DMS53 (cell line): Measurements from ENCODE around the gene AIF1L.

Experiments used
- DNase-seq: peaks from one replicate; lab custom pipeline; 2025; lab: John Stamatoyannopoulos, UW

AIF1L gene

GRCh38 chr9:131078427-131079366, 17.6 kb upstream of the AIF1L start:
- DNase-seq, result no peak

DNA sequence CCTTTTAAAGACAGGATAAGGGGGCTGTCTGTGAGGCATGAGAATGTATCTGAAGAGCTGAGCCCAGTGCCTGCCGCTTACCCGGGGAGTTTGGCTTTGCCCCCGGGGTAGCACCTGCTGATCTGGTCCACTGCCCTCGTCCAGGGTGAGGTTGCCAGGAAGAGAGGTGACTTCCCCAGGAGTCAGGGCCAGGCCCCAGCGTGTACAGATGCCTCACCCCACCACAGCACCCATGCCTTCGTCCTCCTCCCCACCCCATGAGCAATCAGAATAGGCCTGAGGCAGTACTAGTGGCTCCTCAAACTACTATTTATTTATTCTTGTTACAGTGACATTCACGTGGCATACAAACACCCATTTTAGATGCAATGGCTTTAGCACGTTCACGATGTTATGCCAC, 15.7 kb upstream of the AIF1L start:
- no peak for DNase-seq

GRCh38 chr9:131081868-131082267, 14.5 kb upstream of the AIF1L start:
- no peak for DNase-seq

GRCh38 chr9:131082774-131083512, 13.4 kb upstream of the AIF1L start:
- DNase-seq, result no peak

DNA sequence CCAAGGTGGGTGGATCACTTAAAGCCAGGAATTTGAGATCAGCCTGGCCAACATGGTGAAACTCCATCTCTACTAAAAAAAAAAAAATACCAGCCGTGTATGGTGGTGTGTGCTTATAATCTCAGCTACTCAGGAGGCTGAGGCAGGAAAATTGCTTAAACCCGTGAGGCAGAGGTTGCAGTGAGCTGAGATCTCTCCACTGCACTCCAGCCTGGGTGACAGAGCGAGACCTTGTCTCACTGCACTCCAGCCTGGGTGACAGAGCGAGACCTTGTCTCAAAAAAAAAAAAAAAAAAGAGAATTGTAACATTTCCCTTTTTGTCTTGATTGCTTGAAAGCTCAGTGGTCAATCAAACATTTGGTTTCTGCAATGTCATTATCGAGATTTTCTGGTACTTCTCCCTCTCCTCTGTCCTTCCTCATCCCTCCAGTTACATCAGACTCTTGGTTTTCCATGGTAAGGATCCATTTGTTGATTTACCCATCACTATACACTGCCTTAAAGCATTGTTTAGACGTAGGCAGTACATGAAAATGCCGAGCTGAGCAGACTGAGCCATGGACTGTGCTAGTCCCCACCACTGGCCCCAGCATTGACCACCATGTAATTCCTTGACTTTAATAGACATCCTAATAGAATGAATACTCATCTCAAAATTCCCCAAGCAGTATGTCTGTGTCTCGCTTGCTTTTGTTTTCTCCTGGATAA, 11.5 kb upstream of the AIF1L start:
- no peak for DNase-seq

DNA sequence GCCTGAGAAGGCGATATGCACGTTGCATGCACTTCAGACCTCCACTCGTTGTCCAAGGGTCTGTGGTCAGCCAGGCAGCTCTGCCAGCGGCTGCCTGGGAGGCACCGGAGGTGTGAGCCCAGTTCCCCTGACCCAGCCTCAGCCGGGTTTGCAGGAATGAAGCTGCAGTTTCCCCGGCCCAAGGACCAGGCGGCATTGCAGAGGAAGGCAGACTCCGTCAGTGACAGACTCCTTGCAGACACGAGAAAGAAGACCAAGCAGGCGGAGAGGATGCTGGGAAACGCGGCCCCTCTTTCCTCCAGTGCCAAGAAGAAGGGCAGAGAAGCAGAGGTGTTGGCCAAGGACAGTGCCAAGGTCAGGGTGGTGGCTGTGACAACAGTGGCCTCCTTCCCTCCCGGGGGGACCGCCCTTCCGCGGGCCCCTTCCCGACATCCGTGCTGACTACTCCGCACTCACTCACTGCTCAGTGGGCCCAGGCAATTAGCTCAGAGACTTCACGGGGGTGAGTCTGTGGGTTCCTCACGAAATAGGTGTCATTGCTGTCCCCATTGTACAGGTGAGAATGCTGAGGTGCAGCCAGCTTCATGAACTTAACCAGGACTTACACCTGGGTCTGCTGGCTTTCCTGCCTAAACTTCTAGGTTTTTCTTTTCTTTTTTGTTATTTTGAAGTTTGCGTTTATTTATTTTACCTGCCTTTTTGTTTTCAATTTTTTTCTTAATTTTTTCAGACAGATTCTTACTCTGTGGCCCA, 10.8 kb upstream of the AIF1L start:
- no peak for DNase-seq

DNA sequence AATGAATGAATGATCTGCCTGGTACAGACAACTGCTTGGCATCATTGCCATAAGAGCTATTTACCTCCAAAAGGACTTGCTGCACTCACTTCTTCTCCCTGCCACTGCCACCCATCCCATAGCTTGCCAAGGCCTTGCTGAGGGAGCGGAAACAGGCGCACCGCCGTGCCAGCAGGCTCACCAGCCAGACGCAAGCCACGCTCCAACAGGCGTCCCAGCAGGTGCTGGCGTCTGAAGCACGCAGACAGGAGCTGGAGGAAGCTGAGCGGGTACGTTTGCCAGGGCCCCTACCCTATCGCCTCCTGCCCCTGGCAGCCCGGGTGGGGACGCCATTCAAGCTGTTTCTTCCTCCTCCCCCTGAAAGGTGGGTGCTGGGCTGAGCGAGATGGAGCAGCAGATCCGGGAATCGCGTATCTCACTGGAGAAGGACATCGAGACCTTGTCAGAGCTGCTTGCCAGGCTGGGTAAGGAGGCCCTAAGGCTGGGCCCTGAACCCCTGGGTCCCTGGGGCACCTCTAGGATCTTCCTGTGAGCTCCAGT, 8.9 kb upstream of the AIF1L start:
- no peak for DNase-seq

DNA sequence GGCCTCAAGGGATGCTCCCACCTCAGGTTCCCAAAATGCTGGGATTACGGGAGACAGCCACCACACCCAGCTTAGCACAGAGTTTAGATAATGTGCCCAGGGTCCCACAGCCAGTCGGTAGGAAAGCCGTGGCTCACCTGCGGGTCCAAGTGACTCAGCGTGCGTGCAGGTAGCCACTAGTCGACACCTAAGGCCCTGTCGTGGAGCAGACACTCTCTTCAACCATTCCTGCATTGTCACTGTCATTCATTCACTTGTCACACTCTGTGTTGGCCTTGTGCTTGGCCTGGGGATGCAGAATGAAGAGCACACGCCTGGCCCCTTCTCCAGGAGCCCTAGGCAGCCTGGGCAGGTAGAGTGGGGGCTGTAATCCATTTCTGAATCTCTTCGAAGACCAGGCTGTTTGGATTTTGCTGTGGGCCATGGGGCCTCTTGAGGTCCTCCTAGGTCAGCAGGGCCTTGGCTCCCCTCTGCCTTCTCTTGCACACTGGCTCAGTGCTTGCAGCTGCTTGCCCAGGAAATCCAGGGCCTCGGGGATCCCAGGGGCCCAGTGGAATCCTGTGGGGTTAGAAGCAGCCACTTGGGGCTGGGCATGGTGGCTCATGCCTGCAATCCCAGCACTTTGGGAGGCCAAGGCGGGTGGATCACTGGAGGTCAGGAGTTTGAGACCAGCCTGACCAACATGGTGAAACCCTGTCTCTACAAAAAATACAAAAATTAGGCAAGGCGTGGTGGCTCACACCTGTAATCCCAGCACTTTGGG, 6.1 kb upstream of the AIF1L start:
- DNase-seq, result no peak

- no peak for DNase-seq
These were observed 4.9 kb upstream of the AIF1L start for GRCh38 chr9:131091352-131091992.

DNA sequence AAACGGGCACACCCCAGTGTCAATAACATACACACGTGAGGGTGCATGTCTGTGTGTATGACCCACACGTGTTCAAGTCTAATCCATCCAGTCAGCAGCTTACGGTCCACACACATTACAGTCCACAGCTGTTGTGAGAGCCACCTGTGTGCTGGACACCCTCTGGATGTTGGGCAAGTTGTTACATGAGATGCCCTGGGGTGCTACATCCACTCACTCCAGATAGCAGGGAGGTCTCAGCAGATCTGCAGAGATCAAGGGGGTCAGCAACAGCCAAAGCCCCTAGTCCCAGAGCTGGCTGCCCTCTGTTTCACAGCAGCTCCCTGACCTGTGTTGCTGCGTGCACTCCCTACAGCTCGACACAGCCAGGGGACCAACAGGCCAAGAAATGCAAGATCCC, 4.3 kb upstream of the AIF1L start:
- no peak for DNase-seq

DNA sequence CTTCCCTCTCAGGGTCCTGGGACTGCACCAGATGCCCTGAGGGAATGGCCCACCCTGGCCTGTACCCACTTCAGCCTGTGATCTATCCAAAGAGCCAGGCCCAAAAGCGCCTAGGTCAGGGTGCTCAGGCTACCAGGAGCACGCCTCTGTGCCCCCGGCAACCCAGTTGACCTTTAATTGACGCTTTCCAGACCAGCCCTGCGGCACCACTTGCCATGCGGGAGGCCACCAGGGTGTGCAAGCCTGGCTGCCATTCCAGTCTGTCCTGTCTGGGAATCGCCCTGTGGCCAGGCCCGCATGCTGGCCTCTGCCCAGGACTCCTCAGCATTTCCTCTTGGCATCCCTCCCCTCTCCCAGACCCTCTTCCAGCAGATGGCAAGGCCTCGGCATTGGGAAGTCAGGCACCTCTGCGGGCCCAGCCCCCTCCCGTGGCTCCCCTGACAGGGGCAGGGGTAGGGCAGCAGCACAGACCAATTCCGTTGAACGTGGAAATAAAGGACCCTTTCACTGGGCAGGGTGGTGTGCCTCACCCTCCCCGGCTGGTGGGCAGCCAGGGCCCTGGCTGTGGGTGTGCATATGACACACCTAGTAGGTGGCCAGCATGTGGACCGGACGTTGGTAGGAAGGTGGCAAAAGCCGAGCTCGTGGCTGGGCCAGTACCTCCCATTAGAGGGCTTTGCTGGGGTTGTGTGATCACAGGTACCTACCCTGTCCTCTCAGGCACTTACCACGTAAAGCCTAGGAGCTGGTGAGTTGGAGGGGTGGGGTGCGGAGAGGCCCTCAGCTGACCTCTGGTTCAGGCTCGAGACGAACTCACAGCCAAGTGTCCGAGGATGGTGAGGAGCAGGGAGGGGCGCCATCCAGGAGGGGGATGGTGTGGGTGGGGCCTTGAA, 3.5 kb upstream of the AIF1L start:
- DNase-seq, result no peak

DNA sequence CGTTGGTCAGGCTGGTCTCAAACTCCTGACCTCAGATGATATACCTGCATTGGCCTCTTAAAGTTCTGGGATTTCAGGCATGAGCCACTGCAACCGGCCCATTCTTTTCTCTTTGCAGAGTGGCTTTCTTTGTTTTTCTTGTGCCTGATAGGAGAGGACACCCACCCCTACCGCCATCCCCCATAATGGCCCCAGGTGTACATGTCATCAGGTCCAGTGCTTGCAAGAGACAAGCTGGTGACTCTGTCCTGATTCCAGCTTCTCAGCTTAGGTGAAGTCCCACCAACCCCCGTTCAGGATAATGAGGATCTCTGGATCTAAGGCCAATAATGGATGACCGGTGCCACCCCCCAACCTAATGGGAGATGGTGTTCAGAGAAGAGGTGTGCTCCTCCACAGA, 2.3 kb upstream of the AIF1L start:
- DNase-seq, result no peak

DNA sequence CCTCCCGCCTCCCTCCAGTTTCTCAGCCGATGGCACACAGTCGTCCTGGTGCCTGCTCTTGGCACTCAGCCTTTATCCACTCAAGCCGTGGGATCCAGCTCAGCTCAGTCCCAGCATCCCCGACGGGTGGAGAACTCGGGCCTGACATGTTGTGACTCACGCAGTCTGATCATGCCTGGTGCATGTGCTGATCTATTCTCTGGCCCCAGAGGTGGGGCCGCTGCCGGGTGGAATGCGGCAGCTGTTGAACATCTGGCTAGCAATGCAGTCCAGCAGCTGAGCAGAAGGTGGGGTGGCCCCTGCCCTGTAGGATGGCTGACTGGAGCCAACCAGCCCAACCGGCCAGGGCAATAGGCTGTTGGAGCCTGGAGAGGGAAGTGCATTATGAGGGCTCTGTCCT, 1.7 kb upstream of the AIF1L start:
- DNase-seq, result peak; percentile 20

GRCh38 chr9:131095666-131096268, 564 bp upstream of the AIF1L start:
- no peak for DNase-seq

DNA sequence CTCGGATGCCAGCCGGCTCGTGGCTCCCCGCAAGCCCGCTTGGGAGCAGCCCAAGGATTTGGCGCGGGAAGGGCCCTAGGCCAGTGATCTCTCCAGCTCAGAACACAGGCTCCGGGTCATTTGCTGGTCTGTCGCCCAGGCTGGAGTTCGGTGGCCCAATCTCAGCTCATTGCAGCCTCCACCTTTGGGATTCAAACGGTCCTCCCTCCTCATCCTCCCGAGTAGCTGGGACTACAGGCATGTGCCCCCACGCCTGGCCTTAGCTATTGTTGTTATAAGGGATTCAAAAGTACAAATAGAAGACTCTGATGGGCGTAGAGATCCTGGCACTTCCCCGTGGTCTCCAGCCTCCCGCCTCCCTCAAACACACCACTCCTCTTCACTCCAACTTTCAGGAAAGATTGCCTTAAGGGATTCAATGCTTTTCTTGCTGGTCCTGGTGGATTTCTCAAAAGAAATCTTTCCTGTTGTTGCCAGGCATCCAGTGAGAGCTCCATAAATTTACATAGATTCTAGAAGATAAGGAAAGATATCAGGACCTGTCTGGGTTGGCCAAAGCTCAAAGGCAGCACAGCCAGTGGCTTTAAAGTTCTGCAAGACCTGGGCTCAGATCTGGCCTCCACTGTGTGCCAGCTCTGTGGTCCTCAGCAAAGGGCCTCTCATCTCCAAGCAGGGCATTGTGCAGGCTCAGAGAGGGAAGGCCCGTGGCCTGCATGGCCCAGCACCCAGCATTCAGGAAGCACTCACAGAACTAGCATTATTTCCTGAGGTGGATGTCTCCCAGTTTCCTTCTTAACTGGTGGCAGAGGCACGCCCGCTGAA, 1.0 kb downstream of the AIF1L start:
- DNase-seq, result no peak

DNA sequence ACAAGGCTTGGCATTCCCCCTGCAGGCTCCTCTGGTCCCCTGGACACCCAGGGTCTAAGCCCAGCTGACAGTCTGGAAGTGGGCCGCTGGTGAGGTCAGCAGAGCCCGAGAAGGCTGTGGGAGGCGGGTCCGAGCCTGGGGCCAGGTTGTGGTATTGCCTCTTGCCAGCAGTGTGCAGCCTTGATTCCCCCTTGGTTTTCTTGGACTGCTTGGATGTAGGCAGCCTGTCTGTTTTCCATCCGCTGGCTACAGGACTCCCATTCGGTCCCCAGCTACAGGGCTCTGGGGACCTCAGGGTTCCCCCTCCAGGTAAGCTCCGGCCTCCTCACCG, 1.6 kb downstream of the AIF1L start:
- no peak for DNase-seq

DNA sequence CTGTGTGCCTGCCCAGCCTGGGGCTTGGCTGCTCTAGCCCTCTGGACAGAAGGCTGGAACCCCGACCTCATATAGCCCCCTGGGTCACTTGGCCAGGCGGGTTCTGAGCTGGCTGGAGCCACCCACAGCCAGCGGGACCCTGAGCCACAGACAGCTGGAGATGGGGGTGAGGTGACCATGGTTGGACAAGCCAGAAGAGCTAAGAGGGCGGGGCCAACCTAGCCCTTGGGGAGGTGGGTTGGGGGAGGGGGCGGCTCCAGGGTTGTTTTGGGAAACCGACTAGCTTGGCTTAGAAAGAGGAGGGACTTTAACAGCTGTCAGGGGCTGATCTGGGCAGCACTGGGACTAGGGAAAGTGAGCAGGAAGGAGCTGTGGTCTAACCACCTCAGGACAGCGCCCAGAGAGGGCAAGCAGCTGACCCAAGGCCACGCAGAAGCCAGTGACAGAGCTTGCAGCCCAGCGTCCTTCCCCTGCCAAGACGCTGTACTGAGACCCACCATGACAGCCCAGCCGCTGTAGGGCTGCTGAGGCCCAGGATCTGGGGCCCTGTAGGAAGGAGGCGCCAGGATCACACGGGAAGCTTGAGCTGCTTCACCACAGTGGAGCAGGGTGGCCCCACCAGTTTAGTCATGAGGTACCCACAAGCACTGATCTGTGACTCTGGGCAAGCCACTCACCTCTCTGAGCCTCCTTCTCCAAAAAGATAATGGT, 2.2 kb downstream of the AIF1L start:
- no peak for DNase-seq
